ENCODE results near the gene GRM8. TPM values are rescaled to one million over a fixed set of nuclear protein-coding genes. Genes with fewer than 3 reads are reported as not detected.

GRM8 gene
- total and polyA plus RNA-seq, 4 donors = 0.28 to 4.9 (median 2.8) TPM

DNA sequence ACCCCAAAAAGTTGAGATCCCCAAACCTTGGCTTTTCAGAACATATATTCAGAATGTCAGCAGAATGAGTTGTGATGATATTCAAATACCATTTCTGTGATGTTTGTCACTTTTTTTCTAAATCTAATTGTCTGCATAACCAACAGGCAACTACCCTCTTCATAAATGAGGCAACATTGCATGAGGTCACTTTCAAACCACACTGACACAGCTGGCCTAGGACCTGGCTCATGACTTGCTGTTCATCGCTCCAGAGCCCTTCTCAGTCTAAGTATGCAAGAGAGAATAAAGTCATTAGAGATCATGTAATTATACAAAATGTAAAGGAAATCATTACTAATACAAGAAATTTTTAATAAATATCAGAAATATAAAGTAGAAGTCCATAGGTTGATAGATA lies 681.9 kb downstream of the GRM8 start:
- H3K4me3 ChIP-seq (ENCODE audit: low read depth in 1 of 3, low read length in 3 of 3) = no peak overlapping the region
- TF ChIP-seq SP1 (IDR thresholded peaks at IDR 0.05) (no peak), FOXA2 (IDR thresholded peaks at IDR 0.05) (no peak)
- 99% methylated on average over 1 of the region's 1 CpG for WGBS
- H3K9ac ChIP-seq (ENCODE audit: low read depth in 1 of 2, low read length in 2 of 2) = no peak overlapping the region
- no peaks in the 10 kb centered on the region for H3K9me3 ChIP-seq (ENCODE audit: control insufficient read depth in 4 of 4, low read length in 3 of 4)
- H3K27me3 ChIP-seq (ENCODE audit: control insufficient read depth in 4 of 4, insufficient read depth in 4 of 4, low read length in 3 of 4) = no peaks in the 10 kb centered on the region
- no peaks in the 10 kb centered on the region for H3K4me1 ChIP-seq (ENCODE audit: control insufficient read depth in 4 of 4, insufficient read depth in 4 of 4, low read length in 3 of 4)
- no peak for DNase-seq (ENCODE audit: low spot score)
- H3K36me3 ChIP-seq (ENCODE audit: control insufficient read depth in 4 of 4, insufficient read depth in 3 of 4, low read depth in 1 of 4, low read length in 3 of 4) = no peaks in the 10 kb centered on the region
- no peak overlapping the region for H3K27ac ChIP-seq (ENCODE audit: low read depth in 1 of 2, low read length in 2 of 2)

DNA sequence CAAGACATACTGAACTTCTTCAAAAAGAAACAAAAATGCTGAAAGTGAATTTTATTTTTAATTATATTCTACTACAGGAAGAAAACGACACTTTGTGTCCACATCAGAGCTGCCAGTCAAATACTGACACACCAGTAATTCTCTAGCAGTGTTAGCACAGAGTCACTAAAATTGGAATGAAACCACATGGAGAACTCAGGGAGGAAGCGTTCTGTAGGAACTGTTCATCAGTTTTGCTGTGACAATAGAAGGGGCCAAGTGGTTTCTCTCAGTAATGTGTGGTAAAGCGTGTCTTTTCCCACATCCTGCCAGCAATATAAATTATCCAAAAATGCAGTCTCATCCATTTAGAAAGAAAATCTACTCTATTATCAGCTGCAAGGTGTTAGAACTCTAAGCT lies 683.3 kb downstream of the GRM8 start:
- no peak for TF ChIP-seq REST (IDR thresholded peaks at IDR 0.05)
- no peak for TF ChIP-seq NR2F2 (IDR thresholded peaks at IDR 0.05)
- TF ChIP-seq YY1 (IDR thresholded peaks at IDR 0.05) = no peak
- TF ChIP-seq SP1 (IDR thresholded peaks at IDR 0.05) = no peak
- TF ChIP-seq HNF4G (IDR thresholded peaks at IDR 0.05) = no peak
- TF ChIP-seq ATF3 (IDR thresholded peaks at IDR 0.05) = no peak
- no peak for TF ChIP-seq FOXA1 (IDR thresholded peaks at IDR 0.05)
- TF ChIP-seq, protein P1, sequence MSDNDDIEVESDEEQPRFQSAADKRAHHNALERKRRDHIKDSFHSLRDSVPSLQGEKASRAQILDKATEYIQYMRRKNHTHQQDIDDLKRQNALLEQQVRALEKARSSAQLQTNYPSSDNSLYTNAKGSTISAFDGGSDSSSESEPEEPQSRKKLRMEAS (IDR thresholded peaks at IDR 0.05) = no peak
- no peak for TF ChIP-seq FOXA2 (IDR thresholded peaks at IDR 0.05)
- no peaks in the 10 kb centered on the region for H3K9me3 ChIP-seq (ENCODE audit: control insufficient read depth in 4 of 4, low read length in 3 of 4)
- no peaks in the 10 kb centered on the region for H3K27me3 ChIP-seq (ENCODE audit: control insufficient read depth in 4 of 4, insufficient read depth in 4 of 4, low read length in 3 of 4)
- H3K9ac ChIP-seq (ENCODE audit: low read depth in 1 of 2, low read length in 2 of 2) = no peak overlapping the region
- no peaks in the 10 kb centered on the region for H3K4me1 ChIP-seq (ENCODE audit: control insufficient read depth in 4 of 4, insufficient read depth in 4 of 4, low read length in 3 of 4)
- no peaks in the 10 kb centered on the region for H3K36me3 ChIP-seq (ENCODE audit: control insufficient read depth in 4 of 4, insufficient read depth in 3 of 4, low read depth in 1 of 4, low read length in 3 of 4)
- no peak overlapping the region for H3K27ac ChIP-seq (ENCODE audit: low read depth in 1 of 2, low read length in 2 of 2)
- 68% methylated on average over 3 of the region's 3 CpGs for WGBS
- H3K4me3 ChIP-seq (ENCODE audit: low read depth in 1 of 3, low read length in 3 of 3) = no peak overlapping the region
- no peak for DNase-seq (ENCODE audit: low spot score)

- no peaks in the 10 kb centered on the region for H3K27me3 ChIP-seq (ENCODE audit: control insufficient read depth in 4 of 4, insufficient read depth in 4 of 4, low read length in 3 of 4)
- H3K4me1 ChIP-seq (ENCODE audit: control insufficient read depth in 4 of 4, insufficient read depth in 4 of 4, low read length in 3 of 4) = no peaks in the 10 kb centered on the region
- WGBS = 90% methylated on average over 4 of the region's 4 CpGs
- H3K9ac ChIP-seq (ENCODE audit: low read depth in 1 of 2, low read length in 2 of 2) = no peak overlapping the region
- no peaks in the 10 kb centered on the region for H3K9me3 ChIP-seq (ENCODE audit: control insufficient read depth in 4 of 4, low read length in 3 of 4)
- H3K4me3 ChIP-seq (ENCODE audit: low read depth in 1 of 3, low read length in 3 of 3) = no peak overlapping the region
- DNase-seq (ENCODE audit: low spot score) = no peak
- H3K36me3 ChIP-seq (ENCODE audit: control insufficient read depth in 4 of 4, insufficient read depth in 3 of 4, low read depth in 1 of 4, low read length in 3 of 4) = no peaks in the 10 kb centered on the region
- H3K27ac ChIP-seq (ENCODE audit: low read depth in 1 of 2, low read length in 2 of 2) = no peak overlapping the region
- TF ChIP-seq TAF1 (conservative IDR thresholded peaks at IDR 0.05) (no peak), GABPA (IDR thresholded peaks at IDR 0.05 in 1 of 2, conservative IDR thresholded peaks at IDR 0.05 in 1 of 2) (no peak), HNF4A (conservative IDR thresholded peaks at IDR 0.05) (no peak), REST (IDR thresholded peaks at IDR 0.05) (no peak), EGR1 (IDR thresholded peaks at IDR 0.05; ENCODE audit: low read depth in 2 of 2) (no peak), FOXA2 (IDR thresholded peaks at IDR 0.05) (no peak), RAD21 (IDR thresholded peaks at IDR 0.05) (no peak), RXRA (IDR thresholded peaks at IDR 0.05) (no peak), CTCF (IDR thresholded peaks at IDR 0.05; ENCODE audit: low read depth, low read length, missing input control) (no peak), SP1 (IDR thresholded peaks at IDR 0.05) (no peak)
- TF ChIP-seq, protein P1 (IDR thresholded peaks at IDR 0.05) = no peak
These were observed 695.5 kb downstream of the GRM8 start for GRCh38 chr7:126557271-126557670.
